ENCODE measurements around the gene MPG.
A peak's percentile ranks its signal among the peaks of the same experiment; 100 is the strongest.
"Not testable (repeated sequence)": the region's sequence is repeated elsewhere in the genome, so short reads cannot be mapped to it uniquely, and the experiment has no call there.

The MPG gene

GRCh38 chr16:77807-78443, at the start of gene MPG:
Gene MPG, plus strand, starts transcription at chr16:78225. Its CDS starts 85 bp downstream, at chr16:78310.
- peak; percentile 64 to 87 for DNase-seq

DNA sequence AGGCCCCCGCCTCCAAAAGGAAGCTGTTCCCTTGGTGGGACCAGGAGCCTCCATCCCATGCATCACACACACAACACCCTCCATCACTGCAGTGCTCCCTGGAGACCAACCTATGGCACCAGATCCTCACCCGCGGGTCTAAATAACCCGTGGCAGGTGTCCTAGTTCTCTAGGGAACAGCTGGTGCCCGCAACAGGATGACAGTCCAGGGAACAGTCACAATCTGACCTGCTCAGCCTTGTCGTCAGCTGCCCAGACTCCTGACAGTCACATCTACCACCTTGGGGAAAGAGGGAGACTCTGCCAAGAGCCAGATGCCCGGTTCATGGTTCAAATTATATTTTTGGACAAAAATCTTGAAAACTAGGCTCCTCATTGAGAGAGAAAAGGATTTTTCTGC, 47.4 kb upstream of the MPG start:
- DNase-seq, result not testable (repeated sequence)

GRCh38 chr16:33154-33876, 44.7 kb upstream of the MPG start:
- not testable (repeated sequence) for DNase-seq

- no peak for DNase-seq
Observed at GRCh38 chr16:33877-34647, 44.0 kb upstream of the MPG start.

GRCh38 chr16:34648-34987, 43.4 kb upstream of the MPG start:
- no peak for DNase-seq

GRCh38 chr16:35011-35677, 42.9 kb upstream of the MPG start:
- DNase-seq, result peak; percentile 69 to 78

GRCh38 chr16:35678-36305, 42.2 kb upstream of the MPG start:
- no peak for DNase-seq

GRCh38 chr16:36336-36984, 41.6 kb upstream of the MPG start:
- no peak for DNase-seq

- DNase-seq, result peak; percentile 43 to 64
Observed at GRCh38 chr16:37511-37910, 40.5 kb upstream of the MPG start.

GRCh38 chr16:38206-38605, 39.8 kb upstream of the MPG start:
- DNase-seq, result not testable (repeated sequence)

DNA sequence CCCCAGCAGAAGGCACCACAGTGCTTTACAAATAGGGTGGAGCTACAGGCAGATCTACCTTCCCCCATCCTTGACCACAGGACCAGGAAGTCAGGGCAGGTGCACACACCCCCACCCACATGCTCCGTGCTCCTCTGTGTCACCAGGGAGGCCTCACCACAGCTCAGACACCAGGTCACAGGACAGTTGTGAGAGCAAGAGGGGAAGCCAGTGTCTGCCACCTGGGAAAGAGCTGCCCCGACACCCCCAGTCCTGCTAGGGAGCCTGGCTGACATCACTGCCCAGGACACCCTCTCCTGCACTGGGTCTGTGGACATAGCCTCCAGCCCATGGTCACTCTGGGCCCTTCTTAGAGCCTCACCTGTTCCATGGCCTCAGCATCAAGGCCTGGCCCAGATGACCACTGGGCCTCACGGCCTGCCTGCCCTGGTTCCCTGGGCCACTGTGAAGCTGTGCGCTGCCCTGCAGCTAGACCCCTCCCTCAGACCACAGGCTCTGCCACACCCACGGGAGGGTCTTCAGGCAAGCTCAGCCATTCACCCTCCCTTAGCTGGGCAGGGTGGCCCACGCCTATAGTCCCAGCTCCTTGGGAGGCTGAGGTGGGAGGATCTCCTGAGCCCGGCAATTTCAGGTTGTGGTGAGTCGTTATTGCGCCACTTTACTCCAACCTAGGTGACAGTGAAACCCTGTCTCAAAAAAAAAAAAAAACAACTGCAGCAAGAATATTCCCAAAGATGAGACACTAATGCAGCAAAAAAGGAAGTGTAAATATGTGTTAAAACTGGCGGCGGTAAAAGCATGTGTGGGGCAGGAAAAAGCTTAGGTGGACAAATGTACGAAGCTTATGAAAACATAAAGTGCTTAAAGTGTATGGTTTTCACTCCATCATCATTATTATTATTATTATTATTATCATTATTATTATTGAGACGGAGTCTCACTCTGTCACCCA, 38.8 kb upstream of the MPG start:
- DNase-seq, result no peak

GRCh38 chr16:41439-42068, 36.5 kb upstream of the MPG start:
- DNase-seq, result no peak

- no peak for DNase-seq
Observed at GRCh38 chr16:42069-42457, 36.0 kb upstream of the MPG start.

DNA sequence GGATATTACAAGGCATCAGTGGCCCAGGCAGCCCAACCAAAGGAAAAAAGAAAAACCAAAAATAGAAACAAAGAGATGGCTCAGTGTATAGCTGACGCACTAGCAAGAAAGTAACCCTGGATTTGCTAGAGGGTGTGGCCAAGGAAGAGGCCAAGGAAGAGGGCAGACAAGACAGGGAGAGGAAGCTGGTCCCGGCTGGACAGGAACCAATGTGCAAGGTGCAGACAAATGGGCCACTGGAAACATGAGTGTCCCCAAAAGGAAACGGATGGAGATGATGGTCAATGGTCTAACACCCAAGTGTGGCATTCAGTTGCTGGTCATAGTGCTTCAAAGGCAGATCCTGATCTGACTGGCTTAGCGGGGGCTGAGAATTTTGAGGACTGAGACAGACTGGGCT, 35.3 kb upstream of the MPG start:
- DNase-seq, result no peak

DNA sequence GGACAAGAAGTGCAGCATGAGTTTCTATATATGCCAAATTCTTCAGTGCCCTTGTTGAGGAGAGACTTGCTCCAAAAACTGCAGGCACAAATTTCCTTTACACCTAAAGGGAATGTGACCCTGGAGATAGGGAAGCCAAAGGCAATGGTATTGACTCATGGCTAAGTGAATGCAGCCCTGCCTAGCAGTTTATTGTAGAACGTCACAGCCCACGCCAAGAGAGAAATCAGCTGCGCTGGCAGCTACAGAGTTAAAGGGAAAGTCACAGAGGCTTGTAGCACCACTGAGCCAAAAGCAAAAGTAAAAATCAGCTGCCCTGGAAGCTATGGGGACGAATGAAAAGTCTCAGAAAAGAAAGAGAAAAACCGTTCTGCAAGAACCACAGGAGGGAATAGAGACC, 34.7 kb upstream of the MPG start:
- DNase-seq, result no peak

DNA sequence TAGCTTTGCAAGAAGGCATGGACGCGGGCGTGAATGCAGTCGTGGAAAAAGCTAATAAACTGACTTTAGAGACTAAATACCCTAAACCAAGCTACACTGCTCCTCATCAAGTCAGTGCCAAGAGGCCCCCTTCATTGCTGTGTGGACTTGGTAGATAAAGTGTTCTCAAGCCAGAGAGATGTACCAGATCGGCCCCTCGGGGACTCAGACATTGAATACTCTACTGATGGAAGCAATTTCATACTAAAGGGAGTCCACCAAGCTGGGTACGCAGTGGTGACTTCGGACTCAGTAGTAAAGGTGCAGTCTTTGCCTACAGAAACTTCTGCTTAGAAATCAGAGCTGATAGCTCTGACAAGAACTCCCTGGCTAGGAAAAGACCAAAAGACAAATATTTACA, 33.4 kb upstream of the MPG start:
- no peak for DNase-seq

DNA sequence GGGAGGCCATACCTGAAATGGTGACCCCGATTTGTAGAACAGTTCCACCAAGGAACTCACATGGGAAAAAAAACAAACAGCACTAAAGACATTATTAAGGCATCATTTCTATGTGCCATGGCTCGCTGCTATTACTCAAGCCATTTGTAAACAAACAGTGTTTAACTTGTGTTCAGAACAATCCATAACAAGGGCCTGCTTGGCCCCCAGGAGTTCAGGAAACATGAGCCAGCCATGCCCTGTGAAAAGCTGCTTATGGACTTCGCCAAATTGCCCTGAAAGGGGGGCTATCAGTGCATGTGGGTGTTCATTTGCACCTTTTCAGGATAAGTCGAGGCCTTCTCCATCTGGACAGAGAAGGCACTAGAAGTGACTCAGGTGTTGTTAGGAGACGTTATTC, 32.6 kb upstream of the MPG start:
- DNase-seq, result no peak

- DNase-seq, result not testable (repeated sequence)
Observed at GRCh38 chr16:46510-46909, 31.5 kb upstream of the MPG start.

DNA sequence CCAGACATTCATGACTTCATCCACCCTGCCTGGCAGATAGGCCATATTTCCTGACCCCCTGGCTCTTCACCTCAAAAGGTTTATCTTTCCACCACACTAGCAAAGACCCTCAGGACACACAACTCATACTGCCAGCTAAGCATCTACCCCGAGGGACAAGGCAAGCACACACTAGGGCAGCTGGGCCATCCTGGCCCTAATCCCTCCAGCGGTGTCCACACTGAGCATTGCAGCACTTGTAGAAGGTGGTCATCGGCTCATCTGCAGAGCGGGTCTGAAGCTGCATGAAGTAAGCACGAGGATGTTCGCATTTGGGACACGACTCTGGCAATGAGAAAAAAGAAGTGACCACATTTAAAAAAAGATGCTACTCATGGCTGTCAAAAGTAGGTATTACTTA, 30.8 kb upstream of the MPG start:
- DNase-seq, result no peak

DNA sequence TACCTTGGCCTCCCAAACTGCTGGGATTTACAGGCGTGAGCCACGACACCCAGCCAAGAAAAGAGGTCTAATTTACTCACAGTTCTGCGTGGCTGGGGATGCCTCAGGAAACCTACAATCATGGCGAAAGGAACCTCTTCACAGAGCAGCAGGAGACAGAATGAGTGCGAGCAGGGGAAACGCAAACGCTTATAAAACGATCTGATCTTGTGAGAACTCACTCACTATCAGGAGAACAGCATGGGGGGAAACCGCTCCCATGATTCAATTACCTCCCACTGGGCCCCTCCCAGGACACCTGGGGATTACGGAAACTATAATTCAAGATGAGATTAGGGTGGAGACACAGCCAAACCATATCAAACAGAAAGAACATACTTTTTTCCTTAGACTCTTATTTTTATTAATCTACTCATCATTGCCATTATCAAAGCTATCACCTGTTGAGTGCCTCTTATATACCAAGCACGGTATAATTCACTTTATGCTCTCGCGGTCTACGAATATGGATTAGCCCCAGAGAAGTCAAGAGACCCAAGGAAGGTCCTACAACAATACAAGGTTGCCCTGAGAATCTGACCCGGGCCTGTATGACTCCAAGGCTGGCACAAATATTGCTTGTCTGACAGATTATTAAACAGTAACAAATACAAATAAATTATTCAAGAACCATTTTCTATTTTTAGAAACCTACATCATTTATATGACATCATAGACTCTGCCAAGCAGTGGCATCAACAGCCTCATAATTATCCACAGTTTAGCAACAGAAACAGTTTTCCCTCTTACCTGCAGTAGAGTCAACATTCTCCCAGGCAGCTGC, 27.0 kb upstream of the MPG start:
- DNase-seq, result no peak
